Fibroblast of skin of scalp (primary cell): ENCODE data around the gene HNRNPA3. TPM values are rescaled to one million over a fixed set of nuclear protein-coding genes. Genes with fewer than 3 reads are reported as not detected.
A peak's percentile ranks its signal among the peaks of the same experiment; 100 is the strongest.
"Not testable (repeated sequence)": the region's sequence is repeated elsewhere in the genome, so short reads cannot be mapped to it uniquely, and the experiment has no call there.

Experiments used
- DNase-seq: peaks from one replicate; pipeline ENCODE4 v3.0.0-alpha.2; 2013
- polyA plus RNA-seq, 2 experiments: library from polyadenylated mRNA; unstranded; fragments of 120-200 nt; gene quantifications; one replicate each; pipeline ENCODE4 v1.2.1, GENCODE V29; 2013; ENCODE audit not compliant: insufficient read length in 2 of 2

The HNRNPA3 gene
- polyA plus RNA-seq (2013, experiment 1 of 2; ENCODE audit: insufficient read length): 376 TPM
- 410 TPM for polyA plus RNA-seq (2013, experiment 2 of 2; ENCODE audit: insufficient read length)

GRCh38 chr2:177212106-177212890 lies at the start of gene HNRNPA3:
HNRNPA3 (plus strand) TSS chr2:177212794; CDS start chr2:177212800, 6 bp downstream.
- DNase-seq: peak; percentile 99

DNA sequence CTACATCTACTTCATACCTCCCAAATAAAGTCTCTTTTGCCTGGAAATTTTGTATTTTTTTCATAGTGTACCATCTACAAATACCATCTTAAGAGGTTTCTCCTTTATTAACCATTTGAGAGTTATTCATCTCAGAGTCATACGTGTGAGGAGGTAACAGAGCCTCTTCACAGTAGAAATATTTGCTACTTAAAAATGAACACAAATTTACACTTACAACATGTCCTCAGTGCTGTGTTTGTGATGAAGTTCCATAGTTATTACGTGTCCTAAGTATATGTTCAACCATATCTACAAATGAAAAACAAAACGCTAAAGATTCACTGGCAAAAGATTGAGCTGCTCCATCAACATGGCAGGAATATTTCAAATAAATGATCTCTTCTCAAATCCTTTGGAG lies 48.5 kb upstream of the HNRNPA3 start:
- no peak for DNase-seq

- peak; percentile 85 for DNase-seq
Measured at GRCh38 chr2:177164584-177165052, 48.0 kb upstream of the HNRNPA3 start.

DNA sequence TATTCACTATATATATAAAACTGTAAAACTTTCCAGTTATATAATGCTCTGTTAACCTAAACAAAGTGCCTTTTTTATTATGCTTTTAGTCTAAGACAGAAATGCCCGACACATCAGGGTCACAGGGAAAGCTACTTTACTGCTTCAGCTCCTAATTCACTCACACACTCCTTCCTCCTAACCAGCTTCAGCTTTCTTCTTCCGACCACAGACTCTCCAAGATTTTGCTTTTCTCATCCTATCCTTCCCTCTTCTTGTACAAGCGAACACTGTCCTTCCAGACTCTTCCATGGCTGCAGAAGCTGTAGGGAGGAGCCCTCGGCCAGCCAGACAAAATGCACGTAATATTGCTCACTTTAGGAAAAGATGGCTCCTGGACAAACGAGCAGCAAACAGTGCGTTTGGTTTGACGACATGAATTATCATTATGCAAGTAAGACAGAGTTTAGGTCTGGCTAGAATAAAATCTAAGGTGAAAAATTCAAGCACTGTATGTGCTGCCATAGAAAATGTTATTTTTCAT lies 47.5 kb upstream of the HNRNPA3 start:
- peak; percentile 43 for DNase-seq

DNA sequence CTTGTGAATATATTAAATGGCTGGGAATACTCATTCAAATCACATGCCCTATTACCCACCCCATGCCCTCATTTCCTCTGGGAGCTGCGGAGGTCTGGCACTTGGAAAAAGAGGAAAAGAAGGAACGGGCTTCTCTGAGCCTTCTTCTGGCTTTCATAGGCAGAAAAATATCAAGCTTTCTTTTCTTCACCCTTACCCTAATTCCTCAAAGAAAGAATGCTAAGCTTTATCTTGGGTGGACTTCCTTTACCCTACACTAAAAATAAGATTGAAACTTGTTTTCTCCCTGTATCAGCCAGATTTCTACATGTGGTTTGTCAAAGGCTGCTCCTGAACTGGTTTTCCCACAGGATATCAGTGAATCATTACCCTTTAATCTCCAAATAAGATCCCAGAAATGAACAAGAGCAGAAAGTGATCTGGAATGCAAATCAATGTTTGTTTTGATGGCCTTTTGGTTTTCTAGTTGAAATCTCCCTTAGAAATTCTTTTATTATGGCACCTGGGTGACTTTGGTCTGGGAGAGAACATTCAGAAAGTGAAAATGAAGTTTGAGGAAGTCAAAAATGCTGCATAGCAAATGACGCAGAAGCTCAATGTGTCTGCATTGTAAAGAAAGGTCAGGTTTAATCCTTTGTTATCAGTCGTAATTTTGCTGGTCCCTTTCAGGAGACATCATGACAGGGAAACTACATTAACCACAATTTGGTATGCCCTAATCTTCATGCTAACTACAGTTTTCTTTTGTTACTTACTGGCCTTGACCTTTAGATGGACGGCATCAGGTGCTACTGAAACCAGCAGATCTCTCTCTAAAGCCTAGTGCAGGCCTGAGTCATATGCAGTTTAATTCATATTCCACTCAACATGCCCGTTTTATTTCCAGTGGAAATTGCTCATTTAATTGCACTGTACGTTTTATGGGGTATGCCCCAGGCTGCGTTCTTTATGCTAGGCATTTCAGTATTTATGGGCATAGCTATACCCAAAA lies 46.6 kb upstream of the HNRNPA3 start:
- DNase-seq: peak; percentile 24

- no peak for DNase-seq
Measured at GRCh38 chr2:177169810-177170514, 42.6 kb upstream of the HNRNPA3 start.

DNA sequence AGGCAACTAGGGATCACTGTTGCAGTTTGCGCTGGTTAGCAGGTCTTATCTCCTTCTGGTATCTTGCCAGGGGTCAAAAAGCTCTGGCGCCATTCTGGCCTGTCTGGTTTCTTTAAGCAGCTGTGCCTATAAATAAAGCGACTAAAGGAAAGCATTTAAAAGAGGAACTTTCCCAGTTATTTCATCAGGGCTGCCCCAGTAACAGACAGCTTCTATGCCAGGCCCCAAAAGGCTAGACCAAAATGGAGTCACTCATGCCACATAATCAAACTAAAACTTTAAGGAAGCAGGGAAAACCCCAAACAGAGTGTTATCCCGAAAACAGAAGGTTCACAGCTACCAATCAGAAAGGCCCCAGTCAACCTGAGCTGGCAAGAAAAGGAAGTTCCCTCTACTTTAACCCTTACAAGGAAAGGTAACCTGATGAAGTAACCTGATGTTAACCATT lies 41.2 kb upstream of the HNRNPA3 start:
- DNase-seq: no peak

DNA sequence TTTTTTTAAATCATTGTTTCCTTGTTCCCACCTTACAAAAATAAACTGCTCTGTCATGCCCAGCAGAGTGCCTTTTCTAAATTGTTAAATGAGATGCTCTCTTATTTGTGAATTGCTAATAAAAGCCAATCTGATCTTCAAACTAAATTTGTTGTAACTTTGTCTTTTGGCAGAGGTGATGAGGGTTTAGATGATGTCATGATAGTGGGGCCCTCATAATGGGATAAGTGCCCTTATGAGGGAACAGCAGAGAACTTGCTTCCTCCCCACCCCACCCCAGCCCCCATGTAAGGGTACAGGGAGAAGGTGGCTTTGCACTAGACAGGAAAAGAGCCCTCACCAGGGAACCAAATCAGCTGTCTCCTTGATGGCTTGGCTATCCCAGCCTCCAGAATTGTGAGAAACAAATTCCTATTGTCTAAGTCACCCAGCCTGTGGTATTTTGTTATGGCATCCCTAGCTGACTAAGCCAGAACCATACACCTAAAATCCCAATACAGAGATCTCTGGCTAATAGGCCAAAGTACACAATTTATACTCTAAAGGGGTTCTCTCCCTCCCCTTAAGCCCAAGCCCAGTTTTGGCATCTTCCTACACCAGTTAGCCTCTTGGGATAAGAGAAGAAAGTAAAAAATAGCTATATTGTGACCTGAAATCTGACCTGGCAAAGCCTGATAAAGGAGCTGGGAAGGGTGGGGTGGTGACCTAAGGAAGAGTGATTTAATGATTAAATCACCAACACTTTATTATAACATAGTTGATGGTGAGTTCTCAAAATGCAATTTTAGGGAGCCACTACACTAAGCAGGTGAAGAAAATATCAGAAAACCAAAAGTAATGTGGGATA lies 40.3 kb upstream of the HNRNPA3 start:
- DNase-seq: peak; percentile 85

DNA sequence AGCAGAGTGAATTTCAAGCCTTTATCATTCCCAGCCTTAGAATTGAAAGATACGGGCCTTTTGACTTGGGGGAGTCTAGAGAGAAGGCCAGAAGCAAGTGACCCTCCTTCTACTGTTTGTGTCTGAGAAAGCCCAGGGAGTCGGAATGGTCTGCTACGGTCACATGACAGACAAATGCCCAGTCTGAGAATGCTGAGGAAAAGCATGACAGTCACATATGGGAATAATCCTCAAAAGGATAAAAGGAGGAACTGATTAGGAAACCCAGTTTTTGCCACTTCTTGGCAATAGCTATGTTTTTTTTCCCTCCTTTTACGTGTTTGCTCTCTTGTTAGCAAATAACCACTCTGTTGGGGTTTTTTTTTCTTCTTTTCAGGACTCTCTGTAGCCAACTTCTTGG lies 38.1 kb upstream of the HNRNPA3 start:
- DNase-seq: peak; percentile 23

GRCh38 chr2:177175917-177176668 lies 36.5 kb upstream of the HNRNPA3 start:
- DNase-seq: no peak

DNA sequence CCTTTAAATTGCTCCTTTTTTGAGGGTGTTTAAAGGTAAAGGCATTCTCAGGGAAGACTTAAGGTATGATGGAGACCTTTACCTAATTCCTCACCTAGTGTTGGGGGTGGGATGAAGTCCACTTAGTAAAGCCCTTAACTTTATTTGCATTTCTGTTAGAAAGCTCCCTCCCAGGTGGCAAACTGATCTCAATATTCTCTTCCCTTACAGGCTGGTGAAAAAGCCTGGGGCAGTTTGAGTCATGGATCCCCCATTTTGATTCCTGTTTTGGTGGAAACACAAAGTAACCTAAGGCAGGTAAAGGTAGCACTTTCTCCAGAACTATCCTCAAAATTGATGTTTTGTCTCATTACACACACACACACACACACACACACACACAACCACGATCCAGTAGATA lies 33.8 kb upstream of the HNRNPA3 start:
- DNase-seq: no peak

DNA sequence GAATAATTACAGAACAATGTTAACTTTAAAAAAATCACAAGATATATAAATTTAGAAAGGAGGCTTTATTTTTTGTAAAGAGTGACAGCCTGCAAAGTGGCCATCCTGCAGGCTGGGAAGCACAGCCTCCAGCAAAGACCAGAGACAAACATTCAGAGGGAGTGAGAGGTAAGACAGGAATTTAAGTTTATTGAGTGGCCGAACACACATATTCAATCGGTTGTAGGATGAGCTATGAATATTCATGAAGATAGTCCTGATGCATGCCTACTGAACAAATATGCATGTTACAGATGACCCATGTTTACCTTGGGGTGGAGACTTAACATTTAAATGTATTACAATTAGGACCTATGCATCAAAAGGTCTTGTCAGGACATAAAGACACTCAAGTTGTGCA lies 33.4 kb upstream of the HNRNPA3 start:
- no peak for DNase-seq

GRCh38 chr2:177179671-177180070 lies 32.9 kb upstream of the HNRNPA3 start:
- not testable (repeated sequence) for DNase-seq

GRCh38 chr2:177180269-177181000 lies 32.2 kb upstream of the HNRNPA3 start:
- DNase-seq: no peak

- DNase-seq: no peak
Measured at GRCh38 chr2:177183860-177184259, 28.7 kb upstream of the HNRNPA3 start.

- no peak for DNase-seq
Measured at GRCh38 chr2:177184606-177185005, 28.0 kb upstream of the HNRNPA3 start.

DNA sequence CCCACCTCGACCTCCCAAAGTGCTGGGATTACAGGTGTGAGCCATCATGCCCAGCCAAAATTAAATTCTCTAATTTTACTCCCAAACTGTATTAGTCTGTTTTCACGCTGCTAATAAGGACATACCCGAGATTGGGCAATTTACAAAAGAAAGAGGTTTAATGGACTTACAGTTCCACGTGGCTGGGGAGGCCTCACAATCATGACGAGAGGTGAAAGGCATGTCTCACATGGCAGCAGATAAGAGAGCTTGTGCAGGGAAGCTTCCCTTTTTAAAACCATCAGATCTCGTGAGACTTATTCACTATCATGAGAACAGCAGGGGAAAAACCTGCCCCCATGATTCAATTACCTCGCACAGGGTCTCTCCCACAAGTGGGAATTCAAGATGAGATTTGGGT lies 26.6 kb upstream of the HNRNPA3 start:
- not testable (repeated sequence) for DNase-seq

DNA sequence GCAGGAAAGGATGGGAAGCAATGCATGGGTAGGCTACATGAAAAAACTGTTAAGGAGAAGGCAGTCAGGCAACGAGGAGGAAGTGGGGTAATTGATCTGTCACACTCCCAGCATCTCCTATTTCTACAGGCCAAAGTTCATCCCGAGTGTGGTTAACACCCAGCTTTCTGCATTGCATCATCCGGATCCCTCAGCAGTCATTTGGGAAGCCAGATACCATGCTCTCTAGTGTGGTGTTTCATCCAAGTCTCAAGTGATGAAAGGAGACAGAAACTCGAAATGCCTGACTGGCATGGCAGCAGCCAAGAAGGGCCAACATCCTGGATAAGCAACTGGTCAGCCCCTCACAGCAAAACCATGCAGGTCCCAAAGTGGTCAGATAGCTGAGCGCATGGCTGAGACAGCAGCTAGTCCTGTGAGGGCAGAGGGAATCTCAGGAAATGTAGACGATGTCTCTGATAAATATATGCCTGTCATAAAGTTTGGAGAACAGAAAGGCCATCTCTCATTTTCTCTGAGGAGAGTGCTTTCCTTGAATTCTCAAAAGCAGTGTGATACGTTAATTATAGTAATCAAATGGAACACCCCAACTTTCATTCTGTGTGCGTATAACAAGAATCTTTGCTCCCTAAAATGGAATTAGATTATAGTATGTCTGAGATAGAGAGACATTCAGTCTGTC lies 24.8 kb upstream of the HNRNPA3 start:
- peak; percentile 83 for DNase-seq
